BE2C (cell line): ENCODE results near the gene VMP1.
"Not testable (repeated sequence)": the region's sequence is repeated elsewhere in the genome, so short reads cannot be mapped to it uniquely, and the experiment has no call there.

ENCODE experiments used
- DNase-seq: peaks from one replicate; pipeline ENCODE4 v3.0.0-alpha.2; 2020
- H3K27me3 ChIP-seq: fragments of 250-450 bp; sonication (Bioruptor Pico); 2 replicates; pipeline ENCODE4 v1.5.1; 2020; ENCODE audit warnings: mild to moderate bottlenecking
- H3K36me3 ChIP-seq: fragments of 250-450 bp; sonication (Bioruptor Pico); 2 replicates; pipeline ENCODE4 v1.5.1; 2020; ENCODE audit warnings: mild to moderate bottlenecking
- H3K4me1 ChIP-seq: fragments of 250-450 bp; sonication (Bioruptor Pico); 2 replicates; pipeline ENCODE4 v1.5.1; 2020
- H3K4me3 ChIP-seq: 2 replicates; pipeline ENCODE4 v1.5.1; 2011; ENCODE audit warnings: low read depth, low read length
- H3K9me3 ChIP-seq: fragments of 250-450 bp; sonication (Bioruptor Pico); 2 replicates; pipeline ENCODE4 v1.5.1; 2020
- TF ChIP-seq, protein P1 (sequence below): IDR thresholded peaks from 2 replicates; pipeline ENCODE4 v1.5.1; 2012; ENCODE audit warnings: mild to moderate bottlenecking, low read depth, low read length

Gene VMP1

DNA sequence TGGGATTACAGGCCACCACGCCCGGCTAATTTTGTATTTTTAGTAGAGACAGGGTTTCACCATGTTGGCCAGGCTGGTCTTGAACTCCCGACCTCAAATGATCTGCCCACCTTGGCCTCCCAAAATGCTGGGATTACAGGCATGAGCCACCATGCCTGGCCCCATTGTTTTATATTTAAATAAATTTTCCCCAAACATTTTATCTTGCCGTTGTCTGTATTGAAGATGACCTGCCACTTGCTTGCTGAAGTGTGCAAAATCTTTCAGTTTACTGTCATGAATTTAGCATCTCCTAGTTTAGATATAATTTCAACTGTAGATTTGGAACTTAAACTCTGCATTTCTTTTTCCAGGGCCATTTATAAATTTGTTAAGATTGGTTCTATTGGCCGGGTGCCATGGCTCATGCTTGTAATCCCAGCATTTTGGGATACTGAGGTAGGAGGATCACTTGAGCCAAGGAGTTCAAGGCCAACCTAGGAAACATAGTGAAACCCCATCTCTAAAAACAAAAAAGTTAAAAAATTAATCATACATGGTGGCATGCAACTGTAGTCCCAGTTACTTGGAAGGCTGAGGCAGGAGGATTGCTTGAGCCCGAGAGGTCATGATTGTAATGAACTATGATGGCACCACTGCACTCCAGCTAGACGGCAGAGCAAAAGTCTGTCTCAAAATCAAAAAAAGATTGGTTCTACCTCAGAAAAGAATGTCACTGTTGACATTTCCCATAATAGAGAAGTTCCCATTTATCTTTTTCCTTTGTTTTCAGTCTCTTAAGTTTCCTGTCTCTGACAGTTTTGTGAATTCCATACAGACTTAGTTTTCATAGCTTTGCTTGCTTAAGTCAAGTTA is 84.4 kb downstream of the VMP1 start:
- no peak for DNase-seq
- H3K4me1 ChIP-seq: peaks cover 9% of the 10 kb centered on the region
- no peaks in the 10 kb centered on the region for H3K27me3 ChIP-seq
- no peak overlapping the region for H3K4me3 ChIP-seq
- H3K9me3 ChIP-seq: no peaks in the 10 kb centered on the region
- H3K36me3 ChIP-seq: peaks cover 3% of the 10 kb centered on the region; the same call in 1 of the 2 replicates
- TF ChIP-seq, protein P1, sequence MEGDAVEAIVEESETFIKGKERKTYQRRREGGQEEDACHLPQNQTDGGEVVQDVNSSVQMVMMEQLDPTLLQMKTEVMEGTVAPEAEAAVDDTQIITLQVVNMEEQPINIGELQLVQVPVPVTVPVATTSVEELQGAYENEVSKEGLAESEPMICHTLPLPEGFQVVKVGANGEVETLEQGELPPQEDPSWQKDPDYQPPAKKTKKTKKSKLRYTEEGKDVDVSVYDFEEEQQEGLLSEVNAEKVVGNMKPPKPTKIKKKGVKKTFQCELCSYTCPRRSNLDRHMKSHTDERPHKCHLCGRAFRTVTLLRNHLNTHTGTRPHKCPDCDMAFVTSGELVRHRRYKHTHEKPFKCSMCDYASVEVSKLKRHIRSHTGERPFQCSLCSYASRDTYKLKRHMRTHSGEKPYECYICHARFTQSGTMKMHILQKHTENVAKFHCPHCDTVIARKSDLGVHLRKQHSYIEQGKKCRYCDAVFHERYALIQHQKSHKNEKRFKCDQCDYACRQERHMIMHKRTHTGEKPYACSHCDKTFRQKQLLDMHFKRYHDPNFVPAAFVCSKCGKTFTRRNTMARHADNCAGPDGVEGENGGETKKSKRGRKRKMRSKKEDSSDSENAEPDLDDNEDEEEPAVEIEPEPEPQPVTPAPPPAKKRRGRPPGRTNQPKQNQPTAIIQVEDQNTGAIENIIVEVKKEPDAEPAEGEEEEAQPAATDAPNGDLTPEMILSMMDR: no peak

DNA sequence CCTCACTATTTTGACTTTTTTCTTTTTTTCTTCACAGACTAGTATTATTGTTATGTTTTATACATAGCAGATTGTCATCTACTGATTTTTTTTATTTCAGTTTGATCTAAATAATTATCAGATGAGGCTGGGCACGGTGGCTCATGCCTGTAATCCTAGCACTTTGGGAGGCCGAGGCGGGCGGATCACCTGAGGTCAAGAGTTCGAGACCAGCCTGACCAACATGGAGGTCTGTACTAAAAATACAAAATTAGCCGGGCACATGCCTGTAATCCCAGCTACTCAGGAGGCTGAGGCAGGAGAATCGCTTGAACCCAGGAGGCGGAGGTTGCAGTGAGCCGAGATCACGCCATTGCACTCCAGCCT is 85.0 kb downstream of the VMP1 start:
- not testable (repeated sequence) for H3K27me3 ChIP-seq, DNase-seq, H3K36me3 ChIP-seq, H3K4me1 ChIP-seq, H3K9me3 ChIP-seq, H3K4me3 ChIP-seq

DNA sequence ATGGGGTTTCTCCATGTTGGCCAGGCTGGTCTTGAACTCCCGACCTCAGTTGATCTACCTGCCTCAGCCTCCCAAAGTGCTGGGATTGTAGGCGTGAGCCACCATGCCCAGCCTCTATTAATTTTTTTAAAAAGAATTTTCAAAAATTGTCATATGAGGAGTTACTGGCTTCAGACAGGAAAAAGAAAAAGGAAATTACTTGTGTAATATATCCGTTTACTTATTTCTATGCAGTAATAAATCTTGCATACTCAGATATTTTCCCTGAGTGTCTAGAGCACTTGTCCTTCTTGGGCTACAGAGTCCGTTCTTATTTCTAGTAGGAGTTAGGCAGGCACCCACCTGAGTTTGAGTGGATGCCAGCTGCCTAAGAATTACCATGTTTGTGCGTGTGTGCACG is 85.8 kb downstream of the VMP1 start:
- Histone ChIP-seq H3K4me1 (peaks cover 3% of the 10 kb centered on the region; the same call in 1 of the 2 replicates), H3K4me3 (no peak overlapping the region), H3K9me3 (no peaks in the 10 kb centered on the region), H3K27me3 (no peaks in the 10 kb centered on the region), H3K36me3 (peaks cover 3% of the 10 kb centered on the region; the same call in 1 of the 2 replicates)
- no peak for DNase-seq
- TF ChIP-seq, protein P1: no peak

DNA sequence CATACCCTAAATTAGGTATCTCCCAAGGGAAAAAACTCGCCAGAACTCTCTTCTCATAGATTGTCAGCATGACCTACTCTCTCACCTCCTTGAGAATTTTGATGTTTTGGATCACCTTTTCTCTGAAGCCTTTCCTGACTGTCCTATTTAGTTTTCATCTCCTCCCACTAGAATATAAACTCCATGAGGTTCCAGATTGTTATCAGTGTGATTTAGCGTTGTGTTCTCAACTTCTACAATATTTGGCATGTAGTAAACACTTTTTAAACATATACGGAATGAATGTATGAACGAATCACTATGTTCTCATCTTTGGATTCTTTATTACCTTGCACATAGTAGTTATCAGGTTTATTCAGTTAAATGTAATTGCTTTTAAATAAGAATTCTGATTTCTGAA is 88.7 kb downstream of the VMP1 start:
- TF ChIP-seq, protein P1: no peak
- no peak for DNase-seq

DNA sequence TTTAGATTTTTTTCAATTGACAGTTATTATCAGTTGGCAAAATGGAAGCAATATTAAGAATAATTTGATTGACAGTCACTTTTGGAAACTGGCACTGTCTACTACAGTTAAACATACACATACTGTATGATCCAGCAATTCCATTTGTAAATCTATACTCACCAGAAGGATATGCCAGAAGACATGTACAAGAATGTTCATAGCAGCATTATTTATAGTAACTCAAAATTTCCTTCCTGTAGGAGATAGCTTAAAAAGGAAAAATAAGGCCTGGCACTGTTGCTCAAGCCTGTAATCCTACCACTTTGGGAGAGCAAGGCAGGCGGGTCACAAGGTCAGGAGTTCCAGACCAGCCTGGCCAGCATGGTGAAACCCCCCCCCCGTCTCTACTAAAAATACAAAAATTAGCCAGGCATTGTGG is 89.3 kb downstream of the VMP1 start:
- TF ChIP-seq, protein P1: no peak
- Histone ChIP-seq H3K4me1 (peaks cover 3% of the 10 kb centered on the region; the same call in 1 of the 2 replicates), H3K36me3 (peaks cover 3% of the 10 kb centered on the region; the same call in 1 of the 2 replicates), H3K27me3 (no peaks in the 10 kb centered on the region), H3K9me3 (no peaks in the 10 kb centered on the region), H3K4me3 (no peak overlapping the region)
- no peak for DNase-seq

More for the DNA sequence above, 88.7 kb downstream of the VMP1 start:
- peaks cover 3% of the 10 kb centered on the region; the same call in 1 of the 2 replicates for H3K4me1 ChIP-seq
- H3K9me3 ChIP-seq: no peaks in the 10 kb centered on the region
- no peaks in the 10 kb centered on the region for H3K27me3 ChIP-seq
- H3K4me3 ChIP-seq: no peak overlapping the region
- H3K36me3 ChIP-seq: peaks cover 3% of the 10 kb centered on the region; the same call in 1 of the 2 replicates

DNA sequence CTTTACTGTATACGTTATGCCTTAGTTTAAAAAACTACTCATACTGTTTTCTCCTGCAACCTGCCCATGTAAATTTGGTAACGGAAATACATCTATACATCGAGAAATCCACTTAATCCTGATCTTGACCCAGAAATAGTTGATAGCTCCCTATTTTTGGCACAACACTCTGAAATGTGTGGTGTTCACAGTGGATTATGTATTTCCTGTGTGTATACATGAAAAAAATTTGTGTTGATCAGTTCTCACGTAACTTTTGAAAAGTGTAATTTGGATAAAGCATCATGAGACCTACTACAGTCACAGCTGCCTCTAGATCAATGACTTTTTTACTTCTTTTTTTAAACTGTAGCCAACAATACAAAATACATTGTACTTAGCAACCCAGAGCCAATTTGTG is 90.7 kb downstream of the VMP1 start:
- no peak for DNase-seq
- no peak overlapping the region for H3K4me3 ChIP-seq
- H3K36me3 ChIP-seq: peaks cover 3% of the 10 kb centered on the region; the same call in 1 of the 2 replicates
- no peaks in the 10 kb centered on the region for H3K9me3 ChIP-seq
- peaks cover 3% of the 10 kb centered on the region; the same call in 1 of the 2 replicates for H3K4me1 ChIP-seq
- TF ChIP-seq, protein P1: no peak
- H3K27me3 ChIP-seq: no peaks in the 10 kb centered on the region
